Measurements from ENCODE around the gene LRCOL1. TPM values are rescaled to one million over a fixed set of nuclear protein-coding genes. Genes with fewer than 3 reads are reported as not detected.

LRCOL1 gene
- total RNA-seq, result not detected
- long read RNA-seq, result 0 reads

GRCh38 chr12:132610051-132610759 is at the start of gene LRCOL1:
Gene LRCOL1, minus strand, starts transcription at chr12:132610582. Its CDS starts 4,331 bp downstream, at chr12:132606251.
- ATAC-seq (no peak), DNase-seq (ENCODE audit: missing footprints) (no peak)
- intact Hi-C loops (cut with DNase I), result loop anchor here (10.0 kb wide), 1 partner anchor 455 kb away; no protein-coding TSS in a partner anchor

- ATAC-seq, result no peak
- intact Hi-C loops (cut with DNase I), result no loop called here
- no peak for DNase-seq (ENCODE audit: missing footprints)
Observed at GRCh38 chr12:132660052-132660451, 49.7 kb upstream of the LRCOL1 start.

GRCh38 chr12:132659146-132659545 is 48.8 kb upstream of the LRCOL1 start:
- no peak for ATAC-seq
- no peak for DNase-seq (ENCODE audit: missing footprints)
- intact Hi-C loops (cut with DNase I), result no loop called here

- no peak for DNase-seq (ENCODE audit: missing footprints)
- ATAC-seq, result no peak
- intact Hi-C loops (cut with DNase I), result no loop called here
Observed at GRCh38 chr12:132658149-132658894, 47.9 kb upstream of the LRCOL1 start.

- ATAC-seq (no peak), DNase-seq (ENCODE audit: missing footprints) (no peak)
- intact Hi-C loops (cut with DNase I), result no loop called here
Observed at GRCh38 chr12:132657004-132657727, 46.8 kb upstream of the LRCOL1 start.

- intact Hi-C loops (cut with DNase I), result no loop called here
- ATAC-seq (no peak), DNase-seq (ENCODE audit: missing footprints) (no peak)
Observed at GRCh38 chr12:132653567-132654290, 43.3 kb upstream of the LRCOL1 start.

- intact Hi-C loops (cut with DNase I), result no loop called here
- no peak for DNase-seq (ENCODE audit: missing footprints)
Observed at GRCh38 chr12:132651444-132652100, 41.2 kb upstream of the LRCOL1 start.

GRCh38 chr12:132649226-132649945 is 39.0 kb upstream of the LRCOL1 start:
- DNase-seq (ENCODE audit: missing footprints) (no peak), ATAC-seq (no peak)
- intact Hi-C loops (cut with DNase I), result no loop called here

More at GRCh38 chr12:132651444-132652100, 41.2 kb upstream of the LRCOL1 start:
- no peak for ATAC-seq

- no peak for ATAC-seq
- intact Hi-C loops (cut with DNase I), result no loop called here
- DNase-seq (ENCODE audit: missing footprints), result no peak
Observed at GRCh38 chr12:132648616-132649225, 38.3 kb upstream of the LRCOL1 start.

GRCh38 chr12:132647858-132648257 is 37.5 kb upstream of the LRCOL1 start:
- ATAC-seq, result no peak
- DNase-seq (ENCODE audit: missing footprints), result no peak
- intact Hi-C loops (cut with DNase I), result no loop called here

GRCh38 chr12:132646850-132647249 is 36.5 kb upstream of the LRCOL1 start:
- intact Hi-C loops (cut with DNase I), result no loop called here
- DNase-seq (ENCODE audit: missing footprints) (no peak), ATAC-seq (no peak)

GRCh38 chr12:132642846-132643835 is 32.8 kb upstream of the LRCOL1 start:
- ATAC-seq (no peak), DNase-seq (ENCODE audit: missing footprints) (no peak)
- intact Hi-C loops (cut with DNase I), result no loop called here

- no peak for ATAC-seq
- intact Hi-C loops (cut with DNase I), result no loop called here
- DNase-seq (ENCODE audit: missing footprints), result no peak
Observed at GRCh38 chr12:132641811-132642650, 31.6 kb upstream of the LRCOL1 start.

GRCh38 chr12:132640936-132641335 is 30.6 kb upstream of the LRCOL1 start:
- ATAC-seq, result no peak
- DNase-seq (ENCODE audit: missing footprints), result no peak
- intact Hi-C loops (cut with DNase I), result no loop called here

- no peak for DNase-seq (ENCODE audit: missing footprints)
- intact Hi-C loops (cut with DNase I), result no loop called here
- ATAC-seq, result no peak
Observed at GRCh38 chr12:132639956-132640520, 29.7 kb upstream of the LRCOL1 start.
